HUES64 (cell line): ENCODE data around the gene AGXT.

Experiments used
- H3K27ac ChIP-seq: 2 replicates; pipeline ENCODE4 v1.7.0; 2013; ENCODE audit warnings: low read depth, low read length, inconsistent platforms
- H3K27me3 ChIP-seq: 2 replicates; pipeline ENCODE4 v1.6.1; 2013; ENCODE audit warnings: mild to moderate bottlenecking, low read length; ENCODE audit not compliant: insufficient read depth
- H3K36me3 ChIP-seq: 2 replicates; pipeline ENCODE4 v1.6.1; 2013; ENCODE audit warnings: mild to moderate bottlenecking, low read length; ENCODE audit not compliant: insufficient read depth
- H3K4me1 ChIP-seq: 2 replicates; pipeline ENCODE4 v1.6.1; 2013; ENCODE audit warnings: mild to moderate bottlenecking, low read length, moderate library complexity; ENCODE audit not compliant: insufficient read depth
- H3K4me3 ChIP-seq: 2 replicates; pipeline ENCODE4 v1.5.1; 2013; ENCODE audit warnings: mild to moderate bottlenecking, low read length, moderate library complexity
- H3K9ac ChIP-seq: 2 replicates; pipeline ENCODE4 v1.6.1; 2013; ENCODE audit warnings: mild to moderate bottlenecking, low read depth, low read length
- H3K9me3 ChIP-seq: 2 replicates; pipeline ENCODE4 v1.6.1; 2013; ENCODE audit warnings: low read depth, low read length; ENCODE audit not compliant: insufficient read depth
- WGBS: fragments of 150-250, 120-280 bp; methylation state at CpG from one replicate; pipeline ENCODE4 v1.1.7; 2013; ENCODE audit warnings: missing lambda C conversion rate; 5-methylcytosine and 5-hydroxymethylcytosine counted together

The AGXT gene

GRCh38 chr2:240846873-240847595, 21.6 kb upstream of the AGXT start:
- no peaks in the 10 kb centered on the region for H3K27me3 ChIP-seq
- no peak overlapping the region for H3K4me3 ChIP-seq
- peaks cover 9% of the 10 kb centered on the region; the same call in 1 of the 2 replicates for H3K9me3 ChIP-seq
- peaks cover 12% of the 10 kb centered on the region for H3K4me1 ChIP-seq
- H3K9ac ChIP-seq: no peak overlapping the region
- H3K27ac ChIP-seq: no peak overlapping the region
- 90% methylated on average over 5 of the region's 5 CpGs for WGBS
- no peaks in the 10 kb centered on the region for H3K36me3 ChIP-seq

DNA sequence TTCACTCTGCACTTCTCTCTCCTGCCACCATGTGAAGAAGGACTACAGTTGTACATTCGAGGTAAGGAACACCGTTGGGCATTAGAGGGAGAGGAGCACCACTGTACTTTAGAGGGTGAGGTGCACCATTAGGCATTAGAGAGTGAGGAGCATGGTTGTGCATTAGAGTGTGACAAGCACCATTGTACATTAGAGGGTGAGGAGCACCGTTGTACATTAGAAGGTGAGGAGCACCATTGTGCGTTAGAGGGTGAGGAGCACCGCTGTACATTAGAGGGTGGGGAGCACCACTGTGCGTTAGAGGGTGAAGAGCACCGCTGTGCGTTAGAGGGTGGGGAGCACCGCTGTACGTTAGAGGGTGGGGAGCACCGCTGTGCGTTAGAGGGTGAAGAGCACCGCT, 20.8 kb upstream of the AGXT start:
- Histone ChIP-seq H3K4me3 (no peak overlapping the region), H3K4me1 (peaks cover 12% of the 10 kb centered on the region), H3K9ac (no peak overlapping the region), H3K36me3 (no peaks in the 10 kb centered on the region), H3K27me3 (no peaks in the 10 kb centered on the region), H3K27ac (no peak overlapping the region), H3K9me3 (peaks cover 9% of the 10 kb centered on the region; the same call in 1 of the 2 replicates)
- 97% methylated on average over 13 of the region's 13 CpGs for WGBS

GRCh38 chr2:240848900-240849680, 19.5 kb upstream of the AGXT start:
- Histone ChIP-seq H3K27ac (no peak overlapping the region), H3K36me3 (no peaks in the 10 kb centered on the region), H3K9ac (no peak overlapping the region), H3K4me3 (no peak overlapping the region), H3K27me3 (no peaks in the 10 kb centered on the region), H3K9me3 (peaks cover 9% of the 10 kb centered on the region), H3K4me1 (peaks cover 4% of the 10 kb centered on the region; the same call in 1 of the 2 replicates)
- 88% methylated on average over 12 of the region's 12 CpGs for WGBS

DNA sequence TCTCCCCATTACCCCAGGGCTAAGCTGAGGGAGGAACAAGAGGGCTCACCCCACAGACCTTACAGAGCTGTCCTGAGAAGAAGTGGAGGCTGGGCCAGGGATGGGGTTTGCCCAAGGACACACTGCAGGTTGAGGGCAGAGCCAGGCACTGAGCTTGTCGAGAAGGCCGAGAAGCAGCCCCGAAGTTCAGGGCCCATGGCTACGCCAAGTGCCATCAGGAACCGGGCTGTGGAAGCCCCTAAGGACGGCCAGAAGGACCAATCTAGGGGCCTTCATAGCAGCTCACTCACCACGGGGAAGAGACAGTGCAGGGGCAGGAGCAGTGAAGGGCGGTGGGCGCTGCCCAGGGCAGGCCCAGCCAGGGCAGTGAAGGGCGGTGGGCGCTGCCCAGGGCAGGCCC, 18.6 kb upstream of the AGXT start:
- no peaks in the 10 kb centered on the region for H3K27me3 ChIP-seq
- peaks cover 4% of the 10 kb centered on the region; the same call in 1 of the 2 replicates for H3K4me1 ChIP-seq
- no peak overlapping the region for H3K4me3 ChIP-seq
- H3K9ac ChIP-seq: no peak overlapping the region
- H3K36me3 ChIP-seq: no peaks in the 10 kb centered on the region
- H3K9me3 ChIP-seq: peaks cover 9% of the 10 kb centered on the region
- H3K27ac ChIP-seq: no peak overlapping the region
- WGBS: 93% methylated on average over 11 of the region's 11 CpGs

DNA sequence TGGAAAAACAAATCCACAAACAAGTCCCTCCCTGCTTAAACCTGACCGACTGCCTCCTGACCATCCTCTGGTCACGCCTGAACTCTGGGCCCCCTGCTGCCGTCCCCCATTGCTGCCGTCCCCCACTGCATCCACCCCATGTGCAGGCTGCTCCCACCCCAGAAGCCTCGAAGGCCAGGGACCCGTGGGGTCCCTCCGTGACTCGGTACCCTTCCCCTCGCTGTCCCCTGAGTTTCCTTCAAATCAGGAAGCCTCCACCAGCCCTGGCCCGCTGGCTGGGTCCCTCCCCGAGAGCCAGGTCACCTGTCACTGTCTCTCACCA, 17.9 kb upstream of the AGXT start:
- Histone ChIP-seq H3K4me1 (peaks cover 4% of the 10 kb centered on the region; the same call in 1 of the 2 replicates), H3K9ac (no peak overlapping the region), H3K27ac (no peak overlapping the region), H3K27me3 (no peaks in the 10 kb centered on the region), H3K4me3 (no peak overlapping the region), H3K36me3 (no peaks in the 10 kb centered on the region), H3K9me3 (peaks cover 6% of the 10 kb centered on the region)
- 84% methylated on average over 11 of the region's 11 CpGs for WGBS

DNA sequence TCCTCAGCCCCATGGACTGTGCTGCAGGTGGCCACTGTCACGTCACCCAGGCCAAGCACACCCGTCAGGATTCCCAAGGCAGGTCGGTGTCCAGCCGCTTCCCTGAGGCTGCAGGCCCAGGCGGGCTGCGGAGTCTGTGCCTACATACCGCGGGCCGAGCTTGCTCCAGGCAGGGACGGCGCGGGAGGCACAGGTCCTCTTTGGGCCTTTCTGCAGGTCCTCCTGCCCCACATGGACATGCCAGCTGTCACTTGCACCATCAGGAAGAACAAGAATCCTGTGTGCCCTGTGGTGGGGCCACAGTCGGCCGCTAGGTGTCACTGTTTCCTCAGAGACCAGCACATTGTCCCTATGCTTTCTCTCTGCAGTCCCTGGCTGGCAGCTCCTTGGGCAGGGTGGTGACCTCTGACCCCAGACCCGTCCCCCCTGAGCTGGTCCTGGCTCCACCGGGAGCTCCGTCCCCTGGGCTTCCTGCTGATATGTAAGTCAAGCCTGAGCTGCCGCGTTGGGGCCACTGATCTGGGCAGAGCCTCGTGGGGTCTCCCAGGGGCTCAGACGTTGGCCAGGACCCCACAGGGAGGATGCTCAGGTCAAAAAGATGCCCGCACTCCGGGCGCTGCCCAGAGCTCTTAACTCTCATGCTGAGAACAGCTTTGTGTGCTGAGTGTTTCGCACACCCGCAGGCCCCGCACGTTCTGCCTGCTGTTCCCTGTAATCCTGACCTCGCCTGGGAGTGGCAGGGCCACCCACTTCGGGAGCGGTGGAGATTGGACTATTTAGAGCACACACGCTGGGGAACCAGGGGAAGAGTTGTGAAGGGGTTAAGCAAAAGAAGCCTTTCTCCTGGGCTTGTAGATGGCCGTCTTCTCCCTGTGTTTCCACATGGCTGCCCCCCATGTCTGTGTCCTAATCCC, 17.3 kb upstream of the AGXT start:
- H3K9ac ChIP-seq: no peak overlapping the region
- H3K9me3 ChIP-seq: peaks cover under 1% of the 10 kb centered on the region; the same call in 1 of the 2 replicates
- WGBS: 54% methylated on average over 33 of the region's 33 CpGs
- H3K36me3 ChIP-seq: no peaks in the 10 kb centered on the region
- no peak overlapping the region for H3K4me3 ChIP-seq
- no peaks in the 10 kb centered on the region for H3K27me3 ChIP-seq
- H3K27ac ChIP-seq: no peak overlapping the region
- peaks cover 4% of the 10 kb centered on the region; the same call in 1 of the 2 replicates for H3K4me1 ChIP-seq

- peaks cover 4% of the 10 kb centered on the region; the same call in 1 of the 2 replicates for H3K4me1 ChIP-seq
- no peaks in the 10 kb centered on the region for H3K27me3 ChIP-seq
- no peaks in the 10 kb centered on the region for H3K36me3 ChIP-seq
- no peak overlapping the region for H3K27ac ChIP-seq
- no peak overlapping the region for H3K9ac ChIP-seq
- WGBS: 95% methylated on average over 15 of the region's 15 CpGs
- no peak overlapping the region for H3K4me3 ChIP-seq
- no peaks in the 10 kb centered on the region; the same call in 1 of the 2 replicates for H3K9me3 ChIP-seq
These were observed 15.8 kb upstream of the AGXT start for GRCh38 chr2:240852671-240853314.

DNA sequence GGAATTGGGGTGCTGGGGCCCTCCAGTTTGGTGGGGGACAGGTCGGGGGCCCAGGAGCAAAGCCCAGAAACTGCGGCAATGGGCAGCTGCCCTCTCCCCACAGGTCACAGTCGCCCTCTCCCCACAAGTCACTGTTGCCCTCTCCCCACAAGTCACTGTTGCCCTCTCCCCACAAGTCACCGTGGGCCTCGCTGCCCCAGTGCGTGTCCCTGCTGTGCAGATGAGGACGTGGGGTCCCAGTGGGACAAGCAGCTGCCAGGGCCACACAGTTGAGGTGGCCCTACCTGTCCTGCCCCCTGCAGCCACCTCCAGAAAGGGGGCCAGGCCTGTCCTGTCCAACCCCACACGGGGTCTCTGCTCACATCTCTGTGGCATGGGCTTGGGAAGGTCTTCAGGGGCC, 13.0 kb upstream of the AGXT start:
- Histone ChIP-seq H3K4me1 (peaks cover 4% of the 10 kb centered on the region; the same call in 1 of the 2 replicates), H3K4me3 (no peak overlapping the region), H3K27me3 (no peaks in the 10 kb centered on the region; the same call in 1 of the 2 replicates), H3K36me3 (no peaks in the 10 kb centered on the region), H3K27ac (no peak overlapping the region), H3K9me3 (no peaks in the 10 kb centered on the region; the same call in 1 of the 2 replicates), H3K9ac (no peak overlapping the region)
- WGBS: 96% methylated on average over 8 of the region's 8 CpGs

DNA sequence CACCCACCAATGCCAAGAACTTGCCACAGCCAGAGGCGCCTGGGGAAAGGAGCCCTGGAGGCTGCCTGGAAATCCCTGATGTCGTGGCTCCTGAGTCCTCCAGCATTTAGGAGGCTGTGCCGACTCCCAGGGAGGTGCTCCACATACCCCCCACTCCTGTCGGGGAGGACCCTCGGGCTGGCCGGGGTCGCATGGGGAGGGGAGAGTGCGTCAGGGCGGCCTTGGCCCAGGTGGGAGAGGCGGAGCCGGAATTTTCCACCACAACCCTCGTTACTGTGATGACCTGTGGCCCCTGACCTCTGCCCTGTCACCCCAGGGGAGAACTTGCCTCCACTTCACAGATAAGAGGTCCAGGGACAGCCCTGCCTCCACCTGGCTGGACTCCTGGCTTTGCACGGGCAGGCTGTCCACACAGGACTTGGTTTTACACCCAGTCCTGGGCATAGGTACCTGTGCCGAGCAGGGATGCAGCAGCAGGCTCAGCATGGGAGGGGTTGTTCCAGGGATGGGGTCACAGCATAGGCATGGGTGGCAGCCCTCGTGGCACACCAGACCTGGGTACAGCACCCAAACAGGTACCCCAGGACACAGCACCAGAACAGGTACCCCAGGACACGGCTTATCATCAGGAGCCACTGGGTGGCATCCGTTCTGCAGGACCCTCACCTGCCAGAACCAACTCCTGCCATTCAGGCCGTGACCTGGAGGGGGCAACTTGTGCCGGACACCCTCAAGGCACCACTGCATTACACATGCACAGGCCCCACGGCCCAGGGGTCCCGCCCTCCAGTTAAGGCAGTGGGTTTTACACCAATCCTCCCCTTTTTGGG, 12.3 kb upstream of the AGXT start:
- H3K27me3 ChIP-seq: no peaks in the 10 kb centered on the region; the same call in 1 of the 2 replicates
- no peak overlapping the region for H3K27ac ChIP-seq
- no peak overlapping the region for H3K4me3 ChIP-seq
- no peak overlapping the region for H3K9ac ChIP-seq
- H3K4me1 ChIP-seq: peaks cover 3% of the 10 kb centered on the region; the same call in 1 of the 2 replicates
- H3K36me3 ChIP-seq: no peaks in the 10 kb centered on the region
- 81% methylated on average over 21 of the region's 21 CpGs for WGBS
- no peaks in the 10 kb centered on the region; the same call in 1 of the 2 replicates for H3K9me3 ChIP-seq
